Left renal pelvis (tissue), 4 donors: Measurements from ENCODE around the gene MINDY4B. TPM values are rescaled to one million over a fixed set of nuclear protein-coding genes. Genes with fewer than 3 reads are reported as not detected.

Experiments
- DNase-seq, 4 donors: peaks; one replicate each; pipeline ENCODE4 v3.0.0-alpha.2; 2013; ENCODE audit warnings: low read depth in 4 of 4, low spot score in 3 of 4
- polyA plus RNA-seq, 4 donors: library from polyadenylated mRNA; unstranded; fragments of 120-200 nt; gene quantifications; one replicate each; pipeline ENCODE4 v1.2.1, GENCODE V29; 2013; ENCODE audit not compliant: insufficient read length in 4 of 4

MINDY4B gene
- not detected for polyA plus RNA-seq

DNA sequence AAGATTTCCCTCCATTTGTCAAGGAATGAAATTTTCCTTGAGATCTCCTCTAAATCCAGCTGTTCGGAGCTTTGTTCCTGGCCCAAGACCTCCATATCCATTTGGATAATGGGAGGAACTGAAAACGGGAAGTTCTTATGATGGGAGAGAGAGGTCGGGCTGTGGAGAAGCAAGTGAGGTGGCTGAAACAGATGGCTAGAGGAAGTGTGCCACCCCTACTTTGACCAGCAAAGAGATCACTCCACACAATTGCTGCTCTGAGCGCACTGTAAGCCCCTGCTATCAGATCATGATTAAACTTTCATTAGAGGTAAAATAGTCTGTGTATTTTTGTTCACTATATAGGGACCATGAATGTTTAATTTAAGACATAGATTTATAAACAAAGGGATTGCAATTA, at the start of gene MINDY4B:
TSS of gene MINDY4B (minus strand) at position 101 of the 400 bp plus-strand sequence. CDS start at position 101, 0 bp downstream.
- DNase-seq: no peak

DNA sequence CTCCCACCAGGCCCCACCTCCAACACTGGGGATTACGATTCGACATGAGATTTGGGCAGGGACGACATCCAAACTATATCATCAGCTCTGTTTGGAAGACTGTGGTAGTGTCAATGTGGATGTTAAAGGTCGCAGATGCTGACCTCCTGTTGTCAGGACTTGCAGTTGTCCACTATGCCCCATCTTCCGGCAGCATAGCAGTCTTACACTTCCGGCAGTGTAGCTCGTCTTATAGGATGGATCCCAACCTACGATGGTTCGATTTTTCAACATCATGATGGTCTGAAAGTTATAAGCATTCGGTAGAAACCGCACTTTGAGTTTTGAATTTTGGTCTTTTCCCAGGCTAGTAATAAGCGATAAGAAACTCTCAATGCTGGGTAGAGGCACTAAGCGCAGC, 46.7 kb upstream of the MINDY4B start:
- DNase-seq: no peak

DNA sequence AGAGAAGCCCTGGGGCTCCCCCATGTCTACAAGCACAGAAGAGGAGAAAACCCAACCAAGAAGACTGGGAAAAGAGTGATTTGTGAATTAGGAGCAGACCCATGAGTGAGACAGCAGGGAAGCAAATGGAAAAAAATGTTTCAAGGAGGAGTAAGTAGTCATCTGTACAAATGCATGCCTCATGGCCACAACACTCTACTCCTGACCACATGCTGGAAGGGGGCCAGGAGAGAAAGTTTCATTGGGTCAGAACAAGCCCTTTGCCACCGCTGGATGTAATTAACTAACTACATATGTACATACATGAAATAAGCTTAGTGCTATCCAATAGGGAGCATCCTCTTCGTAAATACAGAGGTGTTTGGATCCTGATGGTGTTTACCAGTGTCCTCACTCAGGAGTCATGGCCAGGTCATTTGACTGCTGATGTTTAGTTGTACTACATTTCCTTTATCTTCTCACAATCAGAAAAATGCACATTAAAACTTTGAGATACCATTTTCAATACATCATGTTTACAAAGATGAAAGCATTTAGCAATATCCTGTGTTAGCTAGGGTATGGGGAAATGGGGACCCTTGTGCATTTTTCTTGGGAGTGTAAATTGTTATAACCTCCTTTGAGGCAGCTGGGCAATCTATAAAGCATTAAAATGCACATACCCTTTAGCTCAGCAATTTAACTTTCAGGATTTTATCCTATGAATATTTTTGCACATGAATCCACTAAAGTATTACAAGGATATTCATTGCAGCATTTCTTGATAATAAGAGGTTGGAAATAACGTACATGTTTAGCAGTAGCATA, 40.2 kb upstream of the MINDY4B start:
- DNase-seq: no peak

DNA sequence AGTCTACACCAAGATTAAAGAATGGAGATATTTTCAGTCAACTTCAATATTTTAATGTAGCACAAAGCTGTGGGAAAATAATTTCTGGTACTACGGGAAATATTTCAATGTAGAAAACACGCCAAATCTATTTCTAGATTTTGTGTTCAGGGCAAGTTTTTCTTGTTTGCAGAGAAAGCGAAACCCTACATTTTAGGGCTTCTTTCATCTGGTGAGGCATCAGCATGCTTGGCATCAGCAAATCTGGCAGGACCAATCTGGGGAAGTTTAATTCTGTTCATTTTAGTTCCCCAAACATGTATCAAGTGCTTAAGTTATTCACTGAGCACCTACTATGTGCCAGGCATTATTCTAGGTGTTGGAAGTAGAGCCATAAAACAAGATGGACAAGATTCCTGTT, 37.0 kb upstream of the MINDY4B start:
- no peak for DNase-seq

DNA sequence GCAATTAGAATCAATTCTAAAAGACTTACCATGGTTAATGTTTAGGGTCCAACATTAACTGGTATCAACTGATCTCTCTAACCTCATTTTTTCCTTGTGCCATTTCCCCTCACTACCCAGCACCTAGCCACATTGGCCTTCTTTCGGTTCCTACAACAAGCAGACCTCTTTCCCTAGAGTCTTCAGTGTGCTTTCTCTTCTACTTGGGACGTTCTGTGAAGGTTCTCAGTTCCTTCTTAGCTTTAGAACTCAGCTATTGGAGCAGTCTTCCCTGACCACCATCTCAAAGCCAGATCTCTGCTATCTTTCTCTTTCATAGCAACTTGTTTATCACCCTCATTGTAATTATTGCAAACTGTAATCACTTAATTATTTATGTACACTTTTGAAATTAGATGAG, 31.5 kb upstream of the MINDY4B start:
- no peak for DNase-seq

DNA sequence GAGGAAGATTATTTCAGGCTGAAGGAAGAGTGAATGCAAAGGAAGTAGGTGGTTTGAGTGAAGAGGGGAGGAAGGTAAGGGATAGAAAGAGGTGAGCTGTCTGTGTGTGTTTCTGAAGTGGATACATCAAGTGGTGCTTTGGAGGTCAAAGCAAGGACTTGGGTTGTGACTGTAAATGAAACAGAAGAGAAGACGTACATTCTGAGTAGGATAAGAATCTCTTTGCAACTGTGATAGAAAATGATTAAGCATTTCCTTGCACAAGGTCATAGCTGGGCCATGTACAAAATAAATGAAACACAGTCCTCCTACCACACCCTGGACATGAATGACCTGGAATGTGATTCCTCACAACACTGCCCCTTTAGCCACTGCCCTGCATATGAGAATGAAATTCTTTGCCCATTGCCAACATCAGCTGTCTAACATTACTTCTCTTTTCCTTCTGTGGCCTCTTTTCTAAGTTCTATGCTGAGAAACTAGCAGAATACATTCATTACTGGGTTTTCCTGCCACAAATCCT, 28.3 kb upstream of the MINDY4B start:
- DNase-seq: no peak

DNA sequence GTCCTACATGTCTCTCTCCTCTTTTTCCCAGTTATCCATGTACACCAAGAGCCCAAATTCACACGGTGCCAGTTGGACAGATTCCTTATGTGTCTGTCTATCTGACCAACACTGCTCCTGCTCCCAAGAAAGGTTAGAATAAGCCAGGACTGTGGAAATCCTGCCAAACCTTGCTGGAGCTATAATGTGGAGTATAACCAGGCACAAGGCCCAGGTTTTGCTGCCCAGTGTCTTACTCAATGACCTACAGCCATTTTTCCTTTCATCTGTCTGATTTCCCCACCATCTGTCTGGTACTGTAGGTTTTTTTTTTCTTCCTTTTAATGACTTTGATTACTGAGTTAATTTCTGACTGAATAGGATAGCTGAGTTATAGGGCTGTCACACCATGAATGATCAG, 26.5 kb upstream of the MINDY4B start:
- DNase-seq: no peak

DNA sequence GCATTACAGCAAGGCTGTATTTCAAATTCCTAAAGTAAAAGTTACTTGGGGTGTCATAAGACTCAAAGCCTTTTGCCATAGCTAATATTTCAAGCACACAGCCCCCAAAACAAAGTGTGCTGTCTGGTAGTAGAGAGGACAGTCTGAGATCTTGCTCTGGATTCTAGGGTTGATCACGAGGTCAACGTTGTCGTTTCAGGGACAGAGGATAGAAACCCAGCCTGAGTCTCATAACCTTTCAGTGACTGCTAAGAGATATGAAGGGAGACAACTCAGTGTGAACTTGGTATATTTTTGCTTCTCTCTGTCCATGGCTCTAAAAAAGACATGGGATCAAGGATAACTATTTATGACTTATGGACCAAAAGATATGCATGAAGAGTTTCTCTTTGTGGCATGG, 25.6 kb upstream of the MINDY4B start:
- DNase-seq: no peak

DNA sequence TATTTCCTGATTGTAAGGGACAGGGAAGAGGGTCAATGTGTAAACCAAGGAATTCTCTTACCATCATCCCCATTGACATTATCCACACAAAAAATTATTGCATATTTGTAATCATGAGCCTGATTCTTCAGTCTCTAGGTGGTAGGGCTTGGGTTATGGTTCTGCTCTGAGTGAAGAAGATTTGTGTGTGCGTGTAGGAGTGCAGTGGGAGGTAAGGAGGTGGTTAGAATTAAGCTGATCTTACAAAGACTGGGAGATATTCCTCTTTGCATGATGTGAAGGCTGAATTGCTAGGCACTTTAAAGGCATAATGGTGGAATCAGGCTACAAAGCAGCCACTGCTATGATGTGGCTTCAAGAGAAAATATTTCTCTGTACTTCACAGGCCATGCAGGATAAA, 23.0 kb upstream of the MINDY4B start:
- DNase-seq: no peak

DNA sequence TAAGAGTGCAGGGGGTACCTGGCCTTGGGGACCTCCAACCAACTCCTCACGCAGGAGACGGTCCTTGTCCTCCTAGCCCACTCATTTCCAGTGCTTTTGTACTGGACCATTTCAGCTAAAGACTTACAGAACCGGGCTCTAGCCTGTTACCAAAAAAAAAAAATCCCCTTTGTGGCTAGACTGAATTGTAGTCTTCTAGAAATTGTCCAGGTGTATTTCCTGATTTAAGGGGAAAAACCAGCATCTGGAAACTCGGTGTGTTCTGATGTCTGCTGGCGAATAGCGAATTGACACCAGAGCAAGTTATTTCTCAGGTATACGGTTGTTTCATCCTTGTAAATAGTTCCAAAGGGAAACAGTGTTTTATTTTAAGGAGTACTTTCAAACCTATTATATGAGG, 21.1 kb upstream of the MINDY4B start:
- no peak for DNase-seq

DNA sequence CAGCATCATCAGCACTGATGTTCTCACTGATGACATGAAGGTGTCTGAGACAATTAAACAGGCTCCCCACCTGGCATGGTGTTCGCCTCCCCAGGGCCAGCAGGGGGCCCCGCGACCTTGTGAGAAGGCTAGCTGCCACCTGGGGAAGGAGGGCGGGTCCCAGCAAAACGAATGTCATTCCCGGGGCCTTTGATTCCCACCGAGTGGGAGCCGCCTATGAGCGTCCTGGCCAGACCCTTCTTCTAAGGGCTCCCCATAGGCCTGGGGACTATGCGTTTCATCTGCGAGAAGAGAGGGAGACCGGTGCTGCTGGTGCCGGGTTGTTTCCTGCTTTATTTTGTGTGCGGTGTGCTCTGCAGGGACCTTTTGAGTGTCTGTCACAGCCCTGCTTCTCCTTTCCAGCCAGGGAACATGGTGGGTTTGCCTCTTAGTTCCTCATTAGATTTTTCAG, 20.5 kb upstream of the MINDY4B start:
- no peak for DNase-seq

DNA sequence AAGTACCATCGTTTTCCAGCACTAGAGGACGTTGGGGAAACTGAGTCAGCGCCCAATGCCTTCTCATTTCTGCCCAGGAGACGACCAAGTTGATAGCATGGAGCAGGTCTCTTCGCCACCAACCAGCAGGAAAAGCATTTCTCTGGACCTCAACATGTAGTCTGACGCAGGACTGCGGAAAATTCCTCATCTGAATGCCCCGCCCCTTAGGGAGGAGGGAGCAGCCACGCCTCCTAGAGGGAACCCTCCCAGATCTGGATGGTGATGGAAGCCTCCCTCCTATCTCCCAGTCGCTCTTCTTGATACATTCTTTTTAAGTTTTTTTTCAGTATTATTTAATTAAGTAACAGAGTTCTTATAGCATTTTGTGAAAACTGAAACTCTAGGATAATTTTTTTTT, 17.4 kb upstream of the MINDY4B start:
- DNase-seq: no peak

DNA sequence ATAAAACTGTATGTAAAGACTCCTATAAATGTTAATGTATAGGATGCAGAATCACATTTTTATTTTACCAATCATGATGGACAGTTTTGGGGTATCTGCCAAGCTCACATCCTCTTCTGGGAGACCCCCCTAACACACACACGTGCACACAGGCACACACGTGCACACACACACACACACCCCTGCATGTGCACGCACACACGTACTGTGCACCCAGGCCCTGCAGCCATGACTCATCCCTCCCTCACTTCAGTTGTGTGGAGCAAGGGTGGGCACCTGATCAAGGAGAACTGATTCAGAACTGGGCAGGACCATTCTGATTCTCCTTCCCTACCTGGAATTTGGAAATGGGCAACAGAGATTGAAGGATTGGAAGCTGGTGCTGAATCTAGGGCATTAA, 16.0 kb upstream of the MINDY4B start:
- DNase-seq: no peak

DNA sequence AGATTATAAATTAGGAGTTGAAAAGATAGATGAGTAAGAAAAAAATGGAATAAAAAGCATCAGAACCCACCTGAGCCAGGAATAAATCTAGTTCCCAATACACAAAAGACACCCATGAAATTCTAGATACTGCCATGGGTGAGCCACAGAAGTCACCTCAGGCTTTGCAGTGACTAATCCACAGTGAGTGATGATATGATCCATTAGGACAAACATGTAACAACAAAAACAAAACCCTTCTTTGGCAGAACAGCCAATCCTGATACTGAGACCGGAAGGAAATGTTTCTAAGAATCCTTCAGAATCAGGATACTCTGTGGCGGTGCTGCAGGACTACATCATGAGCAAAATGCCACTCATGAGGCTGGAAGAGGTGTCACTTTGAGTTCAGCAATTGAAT, 15.0 kb upstream of the MINDY4B start:
- no peak for DNase-seq

DNA sequence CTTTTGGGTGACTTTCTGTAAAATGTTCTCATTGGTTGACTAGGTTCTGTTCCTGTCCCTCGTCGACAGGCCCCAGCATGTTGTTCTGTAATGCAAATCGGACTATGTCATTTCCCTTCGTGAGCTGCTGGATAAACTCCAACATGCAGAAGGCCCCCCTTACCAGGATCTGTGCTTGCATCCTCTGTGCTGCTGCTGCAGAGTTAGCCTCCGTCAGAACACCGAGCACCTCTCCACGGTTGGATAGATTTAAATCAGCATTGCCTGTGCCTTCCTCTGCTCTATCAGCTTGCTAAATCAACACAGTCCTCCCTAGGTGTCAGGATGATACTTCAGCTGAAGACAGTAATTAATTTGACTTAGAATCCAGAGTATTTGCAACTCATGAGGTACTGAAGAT, 12.7 kb upstream of the MINDY4B start:
- DNase-seq: no peak

DNA sequence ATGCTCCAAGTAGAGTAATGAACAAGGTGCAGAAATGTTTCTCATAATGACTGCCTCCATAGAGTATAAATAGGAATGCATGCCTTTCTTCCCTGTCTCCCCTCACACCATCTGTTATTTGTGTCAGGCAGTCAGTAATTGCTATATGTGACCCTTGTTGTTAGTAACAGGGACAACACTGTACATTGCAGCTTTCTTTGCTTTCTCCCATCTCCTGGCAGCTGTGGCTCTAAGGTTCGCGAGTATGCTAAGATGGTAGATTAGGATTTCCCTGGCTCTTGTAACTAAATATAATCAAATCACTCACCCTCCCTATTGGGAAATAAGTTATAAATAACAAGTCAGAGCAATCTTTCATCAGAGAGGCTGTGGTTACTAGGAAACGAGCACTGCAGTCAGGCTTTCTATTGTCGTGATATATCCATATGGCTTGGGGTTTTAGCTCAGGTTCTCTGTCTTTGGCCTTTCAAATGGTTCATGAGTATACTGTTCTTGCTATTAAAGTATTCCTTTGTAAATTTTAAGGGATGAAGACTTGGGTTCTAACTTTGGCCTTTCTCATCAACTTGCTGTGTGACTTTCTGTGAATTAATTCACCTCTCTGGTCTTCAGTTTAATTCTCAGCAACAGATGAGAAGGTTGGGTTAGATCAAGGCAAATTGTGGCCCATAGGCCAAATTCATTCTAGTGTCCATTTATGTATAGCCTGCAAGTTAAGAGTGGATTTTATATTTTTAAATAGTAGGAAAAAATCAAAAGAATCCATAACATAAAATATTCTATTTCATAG, 8.1 kb upstream of the MINDY4B start:
- no peak for DNase-seq

DNA sequence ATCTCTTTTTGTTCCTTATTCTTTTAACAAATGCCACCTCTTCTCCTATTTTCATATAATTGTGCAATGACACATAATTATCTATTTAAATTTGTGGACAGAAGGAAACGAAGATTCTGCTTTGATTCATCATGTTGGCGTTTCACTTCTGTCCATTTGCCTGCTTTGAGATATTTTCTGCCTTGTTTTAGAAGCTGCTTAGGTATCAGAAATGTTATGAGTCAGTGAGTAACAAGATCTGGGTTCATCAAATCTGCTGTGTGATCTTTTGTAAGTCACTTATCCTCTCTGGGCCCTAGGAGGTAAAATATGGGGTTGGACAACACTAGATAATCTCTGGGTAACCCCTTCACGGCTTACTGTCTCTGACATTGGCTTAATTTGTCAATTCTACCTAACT, 7.3 kb upstream of the MINDY4B start:
- DNase-seq: no peak

DNA sequence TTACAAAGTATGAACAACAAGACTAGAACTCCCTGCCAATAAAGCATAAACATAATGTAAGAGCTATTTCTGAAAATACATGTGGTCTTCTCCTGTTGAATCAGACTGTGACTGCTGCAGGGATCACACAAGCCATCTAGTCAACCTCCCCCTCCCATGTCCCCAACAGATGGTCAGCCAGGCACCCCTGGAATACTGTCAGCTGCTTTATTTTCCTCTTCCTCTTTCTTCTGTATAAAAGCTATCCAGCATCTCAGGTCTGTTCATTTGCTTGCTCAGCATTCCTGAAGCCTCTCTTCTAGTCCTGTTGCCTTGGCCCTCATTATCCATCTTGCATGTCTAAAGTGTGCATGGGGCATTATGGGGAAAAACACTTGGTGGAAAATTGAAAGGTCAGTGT, 6.5 kb upstream of the MINDY4B start:
- DNase-seq: no peak

DNA sequence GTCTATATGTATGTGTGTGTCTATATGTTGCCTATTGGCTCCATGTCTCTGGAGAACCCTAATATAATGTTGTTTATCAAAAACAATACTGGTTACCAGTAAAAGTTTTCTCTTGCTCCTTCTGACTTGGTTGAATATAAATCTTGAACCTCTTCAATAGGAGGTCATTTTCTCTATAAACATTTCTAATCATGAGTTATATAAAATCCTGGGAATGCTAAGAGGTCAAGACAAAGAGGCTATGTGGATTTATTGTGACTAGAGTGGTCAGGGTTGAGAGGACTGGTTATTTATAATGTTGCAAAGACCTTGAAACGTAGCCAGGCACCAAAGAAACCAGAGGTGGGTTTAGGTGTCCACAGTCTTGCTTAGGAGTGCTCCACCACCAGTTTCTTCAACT, 1.2 kb upstream of the MINDY4B start:
- DNase-seq: peak in 1 of 4 donors; percentile 35

DNA sequence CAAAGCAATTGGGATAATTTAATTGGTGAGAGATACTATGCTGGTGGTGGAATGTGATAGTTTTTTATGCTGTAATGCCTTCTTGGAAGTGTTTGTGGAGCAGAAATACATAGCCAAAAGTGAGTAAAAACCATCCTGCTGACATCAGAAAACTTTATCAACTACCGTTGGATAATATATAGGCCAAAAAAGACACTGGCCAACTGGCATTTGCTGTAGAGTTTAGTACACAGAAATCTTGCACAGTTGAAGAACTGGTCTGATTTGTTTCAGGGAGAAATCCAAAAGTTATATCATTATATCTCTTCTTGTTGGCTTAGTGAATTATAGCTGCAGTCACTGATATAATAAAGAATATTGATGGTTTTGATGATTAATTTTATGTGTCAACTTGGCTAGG, 507 bp upstream of the MINDY4B start:
- no peak for DNase-seq

DNA sequence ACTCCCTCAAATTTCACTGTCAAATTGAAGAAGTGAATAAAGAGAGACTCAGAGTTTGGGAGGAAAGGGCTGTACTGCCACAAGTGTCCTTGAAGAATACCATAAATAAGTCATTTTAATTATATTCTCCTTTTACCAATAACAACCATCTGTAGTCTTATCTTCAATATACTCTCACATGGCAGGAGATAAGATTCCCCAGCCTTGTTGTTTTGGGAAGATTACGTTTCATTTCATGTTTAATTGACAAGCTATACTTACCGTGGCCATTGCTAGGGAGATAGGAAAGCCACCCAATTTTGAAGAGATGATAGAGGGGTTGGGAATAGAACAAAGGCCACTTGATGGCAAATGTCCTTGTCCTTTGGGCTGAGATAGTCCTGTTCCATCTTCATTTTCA, 2.3 kb downstream of the MINDY4B start:
- no peak for DNase-seq

DNA sequence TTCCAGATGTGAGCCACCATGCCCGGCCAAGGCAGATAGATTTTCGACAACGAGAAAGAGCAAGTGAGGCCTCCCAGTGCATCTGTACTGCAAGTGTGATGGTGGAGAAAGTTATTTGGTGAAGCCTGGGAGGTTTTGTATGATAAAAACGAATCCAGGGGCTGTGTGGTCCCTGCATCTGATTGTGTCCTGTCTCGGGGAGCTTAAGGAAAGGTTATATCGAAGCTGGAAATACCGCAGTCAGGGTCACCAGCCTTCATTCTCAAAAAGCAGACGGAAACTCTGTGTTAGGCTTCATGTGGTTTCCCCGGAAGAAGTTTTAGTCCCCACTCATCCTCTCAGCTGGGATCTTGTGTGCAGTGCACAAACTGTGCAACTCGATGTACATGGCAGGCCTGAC, 3.4 kb downstream of the MINDY4B start:
- no peak for DNase-seq
